Islet of Langerhans (tissue), 1 donor: ENCODE measurements around the gene PCDHB1.
"Not testable (repeated sequence)": the region's sequence is repeated elsewhere in the genome, so short reads cannot be mapped to it uniquely, and the experiment has no call there.

Experiments used
- FAIRE-seq: peaks from one replicate; lab custom pipeline; 2011; peaks lifted over from hg19 to GRCh38; lab: Jason Lieb, UNC

The PCDHB1 gene

DNA sequence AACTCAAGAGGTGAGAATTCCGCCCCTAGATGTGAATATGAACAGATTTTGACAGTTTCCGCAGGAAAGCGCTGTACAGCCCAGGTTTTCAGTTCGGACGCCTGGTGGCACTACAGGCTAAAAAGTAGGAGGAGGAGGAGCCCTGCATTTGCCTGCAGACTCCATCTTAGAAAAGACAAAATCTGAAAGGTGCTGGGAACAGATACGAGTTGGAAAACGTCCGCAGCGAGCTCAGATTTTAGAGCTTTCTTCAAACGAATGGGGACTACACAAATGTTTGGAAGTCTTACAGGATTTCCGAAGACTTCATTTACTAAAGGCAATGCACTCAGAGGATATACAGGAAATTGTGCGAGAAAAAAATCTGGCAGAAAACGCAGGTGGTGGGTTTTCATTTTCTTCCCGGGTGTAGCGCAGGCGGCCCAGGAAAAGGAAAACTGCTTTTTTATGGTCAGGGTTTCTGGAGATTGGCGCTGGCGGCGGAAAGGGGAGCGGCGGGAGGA, 33.4 kb downstream of the PCDHB1 start:
- peak; percentile 86 for FAIRE-seq

DNA sequence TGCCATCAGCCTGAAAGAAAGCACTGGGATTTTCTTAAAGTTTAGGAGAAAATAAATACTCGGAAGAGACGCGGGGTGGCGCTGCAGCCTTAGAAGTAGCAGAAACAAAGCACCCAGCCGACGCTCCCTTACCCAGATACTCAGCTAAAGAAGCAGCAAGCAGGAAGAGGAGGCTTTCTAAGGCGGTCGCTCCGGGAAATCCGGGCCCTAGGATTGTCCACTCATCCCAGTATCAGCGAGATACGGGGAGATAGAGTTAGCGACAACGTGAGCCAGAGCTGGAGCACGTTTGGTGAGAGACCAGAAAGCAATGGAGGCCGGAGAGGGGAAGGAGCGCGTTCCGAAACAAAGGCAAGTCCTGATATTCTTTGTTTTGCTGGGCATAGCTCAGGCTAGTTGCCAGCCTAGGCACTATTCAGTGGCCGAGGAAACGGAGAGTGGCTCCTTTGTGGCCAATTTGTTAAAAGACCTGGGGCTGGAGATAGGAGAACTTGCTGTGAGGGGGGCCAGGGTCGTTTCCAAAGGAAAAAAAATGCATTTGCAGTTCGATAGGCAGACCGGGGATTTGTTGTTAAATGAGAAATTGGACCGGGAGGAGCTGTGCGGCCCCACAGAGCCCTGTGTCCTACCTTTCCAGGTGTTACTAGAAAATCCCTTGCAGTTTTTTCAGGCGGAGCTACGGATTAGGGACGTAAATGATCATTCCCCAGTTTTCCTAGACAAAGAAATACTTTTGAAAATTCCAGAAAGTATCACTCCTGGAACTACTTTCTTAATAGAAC, 43.5 kb downstream of the PCDHB1 start, which contains the start of gene PCDHB2:
TSS of gene PCDHB2 (plus strand) at position 135 of the 782 bp plus-strand sequence. CDS start at position 311, 176 bp downstream.
- FAIRE-seq = no peak

DNA sequence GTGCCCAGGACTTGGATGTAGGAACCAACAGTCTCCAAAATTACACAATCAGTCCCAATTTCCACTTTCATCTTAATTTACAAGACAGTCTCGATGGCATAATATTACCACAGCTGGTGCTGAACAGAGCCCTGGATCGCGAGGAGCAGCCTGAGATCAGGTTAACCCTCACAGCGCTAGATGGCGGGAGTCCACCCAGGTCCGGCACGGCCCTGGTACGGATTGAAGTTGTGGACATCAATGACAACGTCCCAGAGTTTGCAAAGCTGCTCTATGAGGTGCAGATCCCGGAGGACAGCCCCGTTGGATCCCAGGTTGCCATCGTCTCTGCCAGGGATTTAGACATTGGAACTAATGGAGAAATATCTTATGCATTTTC, 44.1 kb downstream of the PCDHB1 start:
- FAIRE-seq = no peak

DNA sequence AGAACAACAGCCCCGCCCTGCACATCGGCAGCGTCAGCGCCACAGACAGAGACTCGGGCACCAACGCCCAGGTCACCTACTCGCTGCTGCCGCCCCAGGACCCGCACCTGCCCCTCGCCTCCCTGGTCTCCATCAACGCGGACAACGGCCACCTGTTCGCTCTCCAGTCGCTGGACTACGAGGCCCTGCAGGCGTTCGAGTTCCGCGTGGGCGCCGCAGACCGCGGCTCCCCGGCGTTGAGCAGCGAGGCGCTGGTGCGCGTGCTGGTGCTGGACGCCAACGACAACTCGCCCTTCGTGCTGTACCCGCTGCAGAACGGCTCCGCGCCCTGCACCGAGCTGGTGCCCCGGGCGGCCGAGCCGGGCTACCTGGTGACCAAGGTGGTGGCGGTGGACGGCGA, 45.0 kb downstream of the PCDHB1 start:
- FAIRE-seq = not testable (repeated sequence)

DNA sequence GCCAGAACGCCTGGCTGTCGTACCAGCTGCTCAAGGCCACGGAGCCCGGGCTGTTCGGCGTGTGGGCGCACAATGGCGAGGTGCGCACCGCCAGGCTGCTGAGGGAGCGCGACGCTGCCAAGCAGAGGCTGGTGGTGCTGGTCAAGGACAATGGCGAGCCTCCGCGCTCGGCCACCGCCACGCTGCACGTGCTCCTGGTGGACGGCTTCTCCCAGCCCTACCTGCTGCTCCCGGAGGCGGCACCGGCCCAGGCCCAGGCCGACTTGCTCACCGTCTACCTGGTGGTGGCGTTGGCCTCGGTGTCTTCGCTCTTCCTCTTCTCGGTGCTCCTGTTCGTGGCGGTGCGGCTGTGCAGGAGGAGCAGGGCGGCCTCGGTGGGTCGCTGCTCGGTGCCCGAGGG, 45.4 kb downstream of the PCDHB1 start:
- FAIRE-seq = not testable (repeated sequence)

DNA sequence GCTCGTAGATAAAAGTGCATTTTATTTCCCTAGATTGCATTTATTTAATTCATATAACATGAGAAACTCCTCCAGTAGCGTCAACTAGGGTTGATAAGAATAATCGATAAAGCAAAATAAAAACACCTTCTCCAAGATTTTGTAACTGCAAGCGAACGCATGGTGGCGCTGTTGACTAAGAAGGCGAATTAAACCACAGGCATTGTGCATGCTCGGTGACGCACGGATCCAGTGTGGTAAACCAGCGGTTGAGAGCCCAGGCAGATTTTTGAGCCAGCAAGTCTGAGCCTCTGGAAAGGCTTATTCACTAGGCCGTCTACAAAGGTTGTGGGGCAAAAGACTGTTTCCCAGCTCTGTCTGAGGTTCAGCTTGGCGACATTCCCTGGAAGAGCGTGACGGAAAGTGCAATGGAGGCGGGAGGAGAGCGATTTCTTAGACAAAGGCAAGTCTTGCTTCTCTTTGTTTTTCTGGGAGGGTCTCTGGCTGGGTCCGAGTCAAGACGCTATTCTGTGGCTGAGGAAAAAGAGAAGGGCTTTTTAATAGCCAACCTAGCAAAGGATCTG, 49.1 kb downstream of the PCDHB1 start, which contains the start of gene PCDHB3:
TSS of gene PCDHB3 (plus strand) at position 231 of the 563 bp plus-strand sequence. CDS start at position 408, 177 bp downstream.
- no peak for FAIRE-seq

DNA sequence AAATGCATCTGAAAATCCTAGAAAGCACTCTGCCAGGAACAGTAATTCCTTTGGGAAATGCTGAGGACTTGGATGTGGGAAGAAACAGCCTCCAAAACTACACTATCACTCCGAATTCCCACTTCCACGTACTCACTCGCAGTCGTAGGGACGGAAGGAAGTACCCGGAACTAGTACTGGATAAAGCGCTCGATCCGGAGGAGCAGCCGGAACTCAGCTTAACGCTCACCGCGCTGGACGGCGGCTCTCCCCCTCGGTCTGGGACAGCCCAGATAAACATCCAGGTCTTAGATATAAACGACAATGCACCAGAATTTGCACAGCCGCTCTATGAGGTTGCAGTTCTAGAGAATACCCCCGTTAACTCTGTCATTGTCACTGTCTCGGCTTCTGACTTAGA, 49.9 kb downstream of the PCDHB1 start:
- no peak for FAIRE-seq

DNA sequence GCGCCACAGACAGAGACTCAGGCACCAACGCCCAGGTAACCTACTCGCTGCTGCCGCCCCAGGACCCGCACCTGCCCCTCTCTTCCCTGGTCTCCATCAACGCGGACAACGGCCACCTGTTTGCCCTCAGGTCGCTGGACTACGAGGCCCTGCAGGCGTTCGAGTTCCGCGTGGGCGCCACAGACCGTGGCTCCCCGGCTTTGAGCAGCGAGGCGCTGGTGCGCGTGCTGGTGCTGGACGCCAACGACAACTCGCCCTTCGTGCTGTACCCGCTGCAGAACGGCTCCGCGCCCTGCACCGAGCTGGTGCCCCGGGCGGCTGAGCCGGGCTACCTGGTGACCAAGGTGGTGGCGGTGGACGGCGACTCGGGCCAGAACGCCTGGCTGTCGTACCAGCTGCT, 50.9 kb downstream of the PCDHB1 start:
- not testable (repeated sequence) for FAIRE-seq

DNA sequence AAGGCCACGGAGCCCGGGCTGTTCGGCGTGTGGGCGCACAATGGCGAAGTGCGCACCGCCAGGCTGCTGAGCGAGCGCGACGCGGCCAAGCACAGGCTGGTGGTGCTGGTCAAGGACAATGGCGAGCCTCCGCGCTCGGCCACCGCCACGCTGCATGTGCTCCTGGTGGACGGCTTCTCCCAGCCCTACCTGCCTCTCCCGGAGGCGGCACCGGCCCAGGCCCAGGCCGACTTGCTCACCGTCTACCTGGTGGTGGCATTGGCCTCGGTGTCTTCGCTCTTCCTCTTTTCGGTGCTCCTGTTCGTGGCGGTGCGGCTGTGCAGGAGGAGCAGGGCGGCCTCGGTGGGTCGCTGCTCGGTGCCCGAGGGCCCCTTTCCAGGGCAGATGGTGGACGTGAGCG, 51.3 kb downstream of the PCDHB1 start:
- FAIRE-seq = not testable (repeated sequence)

DNA sequence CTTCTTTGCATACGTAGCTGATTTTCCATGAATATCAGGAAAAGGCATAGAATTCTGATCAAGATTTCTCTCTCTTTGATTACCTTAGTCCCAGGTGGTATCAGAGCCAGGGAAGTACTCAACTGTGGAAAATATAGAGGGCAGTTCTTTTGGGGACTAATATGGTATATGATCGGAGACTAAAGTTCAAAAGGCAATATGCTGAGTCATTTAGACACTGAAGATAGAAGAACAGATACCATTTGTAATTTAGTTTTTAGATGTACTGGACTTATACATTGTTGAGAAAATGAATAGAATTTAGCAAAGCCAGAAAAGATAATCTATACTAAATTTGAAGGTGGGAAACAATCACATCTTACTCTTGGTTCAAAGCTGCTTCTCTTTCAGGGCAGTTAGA, 54.2 kb downstream of the PCDHB1 start:
- no peak for FAIRE-seq
